CD14-positive monocyte (primary cell): Measurements from ENCODE around the gene PPP2CA. TPM values are rescaled to one million over a fixed set of nuclear protein-coding genes. Genes with fewer than 3 reads are reported as not detected.
A peak's percentile ranks its signal among the peaks of the same experiment; 100 is the strongest.

Experiments
- DNase-seq, 3 donors: peaks; one replicate each; pipeline ENCODE4 v3.0.0-alpha.2; 2011 to 2022
- H2AFZ ChIP-seq: 2 replicates; pipeline ENCODE4 v1.6.0; 2012; ENCODE audit warnings: mild to moderate bottlenecking, low read depth, low read length, inconsistent platforms; ENCODE audit not compliant: insufficient read depth, poor library complexity, severe bottlenecking
- H3K27ac ChIP-seq, 2 donors: 1 replicate in 1 of 2; 2 replicates in 1 of 2; pipeline ENCODE4 v1.5.1; 2012 to 2013; ENCODE audit warnings: low read length in 2 of 2, control low read depth in 1 of 2, inconsistent platforms in 1 of 2, low read depth in 1 of 2, mild to moderate bottlenecking in 1 of 2
- H3K27me3 ChIP-seq, 2 donors: one replicate each; pipeline versions ENCODE4 v1.6.0 to v1.6.1; 2011 to 2013; ENCODE audit warnings: low read length in 2 of 2; ENCODE audit not compliant: control insufficient read depth in 2 of 2, insufficient read depth in 2 of 2
- H3K36me3 ChIP-seq, 2 donors: replicated peaks in 1 of 2; 1 replicate in 1 of 2; 2 replicates in 1 of 2; pipeline versions ENCODE4 v1.5.1 to v1.6.1; 2012 to 2013; ENCODE audit warnings: low read length in 2 of 2, control low read depth in 1 of 2, inconsistent platforms in 1 of 2, mild to moderate bottlenecking in 1 of 2; ENCODE audit not compliant: insufficient read depth in 2 of 2, control insufficient read depth in 1 of 2
- H3K4me1 ChIP-seq, 2 donors: 1 replicate in 1 of 2; 2 replicates in 1 of 2; pipeline versions ENCODE4 v1.5.1 to v1.6.1; 2012 to 2013; ENCODE audit warnings: low read length in 2 of 2, control low read depth in 1 of 2, inconsistent platforms in 1 of 2, mild to moderate bottlenecking in 1 of 2, moderate library complexity in 1 of 2; ENCODE audit not compliant: insufficient read depth in 2 of 2, control insufficient read depth in 1 of 2
- H3K4me2 ChIP-seq: replicated peaks from 2 replicates; pipeline ENCODE3; 2012; ENCODE audit warnings: low read length, moderate library complexity, mild to moderate bottlenecking; ENCODE audit not compliant: poor library complexity, severe bottlenecking; ENCODE audit errors: extremely low read depth
- H3K4me3 ChIP-seq, 3 experiments: fragments of 200-600 bp in 1 of 3; sonication (generic) in 1 of 3; replicated peaks in 1 of 3; 1 replicate in 2 of 3; 2 replicates in 1 of 3; pipeline ENCODE4 v1.5.1; 2011 to 2013; ENCODE audit warnings: low read length in 3 of 3, mild to moderate bottlenecking in 3 of 3, control low read depth in 2 of 3, low read depth in 2 of 3, inconsistent platforms in 1 of 3, moderate library complexity in 1 of 3
- H3K79me2 ChIP-seq: 2 replicates; pipeline ENCODE4 v1.6.0; 2012; ENCODE audit warnings: mild to moderate bottlenecking, control low read depth, inconsistent platforms, low read length, moderate library complexity; ENCODE audit not compliant: insufficient read depth
- H3K9ac ChIP-seq: 2 replicates; pipeline ENCODE4 v1.6.0; 2017; ENCODE audit warnings: low read length, mild to moderate bottlenecking; ENCODE audit not compliant: insufficient read depth, poor library complexity, severe bottlenecking
- H3K9me3 ChIP-seq, 2 donors: replicated peaks in 1 of 2; 1 replicate in 1 of 2; 2 replicates in 1 of 2; pipeline versions ENCODE4 v1.5.1 to v1.6.1; 2012 to 2013; ENCODE audit warnings: low read length in 2 of 2, control low read depth in 1 of 2; ENCODE audit not compliant: control insufficient read depth in 1 of 2, insufficient read depth in 1 of 2
- H4K20me1 ChIP-seq: 2 replicates; pipeline ENCODE4 v1.6.0; 2012; ENCODE audit warnings: mild to moderate bottlenecking, low read length, control low read depth, moderate library complexity; ENCODE audit not compliant: insufficient read depth
- H3K27ac Mint-ChIP-seq, 7 donors: one replicate each; pipeline ENCODE4 v1.8.0; 2020; ENCODE audit warnings: mild to moderate bottlenecking in 7 of 7, mixed read lengths in 7 of 7, moderate library complexity in 6 of 7, inconsistent platforms in 2 of 7
- H3K27me3 Mint-ChIP-seq, 3 donors: one replicate each; pipeline ENCODE4 v1.8.0; 2021 to 2022; ENCODE audit warnings: low read depth in 3 of 3, mild to moderate bottlenecking in 3 of 3, mixed read lengths in 3 of 3, moderate library complexity in 3 of 3, inconsistent platforms in 1 of 3
- H3K36me3 Mint-ChIP-seq, 2 donors: one replicate each; pipeline ENCODE4 v1.8.0; 2020; ENCODE audit warnings: mixed read lengths in 2 of 2, inconsistent platforms in 1 of 2, mild to moderate bottlenecking in 1 of 2
- H3K4me1 Mint-ChIP-seq: one replicate; pipeline ENCODE4 v1.8.0; 2020; ENCODE audit warnings: mild to moderate bottlenecking, mixed read lengths
- H3K4me3 Mint-ChIP-seq, 2 donors: one replicate each; pipeline ENCODE4 v1.8.0; 2020; ENCODE audit warnings: mild to moderate bottlenecking in 2 of 2, mixed read lengths in 2 of 2, moderate library complexity in 1 of 2
- H3K9me3 Mint-ChIP-seq, 7 donors: one replicate each; pipeline ENCODE4 v1.8.0; 2020 to 2022; ENCODE audit warnings: mixed read lengths in 7 of 7, mild to moderate bottlenecking in 6 of 7, moderate library complexity in 6 of 7, inconsistent platforms in 2 of 7
- WGBS: methylation state at CpG from one replicate; pipeline ENCODE4 v1.1.5; 2013; ENCODE audit warnings: missing lambda C conversion rate; ENCODE audit not compliant: insufficient coverage; 5-methylcytosine and 5-hydroxymethylcytosine counted together
- intact Hi-C, 2 donors: fragments of 100-400 bp; cut with micrococcal nuclease; formaldehyde crosslinking; loops; one replicate each; pipeline versions ENCODE4 v1.15.0 to v1.15.1; 2023
- polyA plus RNA-seq, 3 donors: library from polyadenylated mRNA; depleted of rRNA in 1 of 3; unstranded in 2 of 3; stranded (reverse) in 1 of 3; fragments of 300-500 nt in 2 of 3; fragments of >200 nt in 1 of 3; fragmentation: Illumina TruSeq in 2 of 3; gene quantifications; 1 replicate in 2 of 3; 2 replicates in 1 of 3; pipeline ENCODE4 v1.2.3, GENCODE V29; 2012 to 2021
- TF ChIP-seq, protein P1 (sequence below): fragments of 200-600 bp; IDR thresholded peaks from one replicate; pipeline ENCODE4 v1.8.0; 2022; ENCODE audit warnings: antibody characterized with exemption, mild to moderate bottlenecking

The PPP2CA gene
- polyA plus RNA-seq, 3 donors = 82.5 to 245 (median 225) TPM

DNA sequence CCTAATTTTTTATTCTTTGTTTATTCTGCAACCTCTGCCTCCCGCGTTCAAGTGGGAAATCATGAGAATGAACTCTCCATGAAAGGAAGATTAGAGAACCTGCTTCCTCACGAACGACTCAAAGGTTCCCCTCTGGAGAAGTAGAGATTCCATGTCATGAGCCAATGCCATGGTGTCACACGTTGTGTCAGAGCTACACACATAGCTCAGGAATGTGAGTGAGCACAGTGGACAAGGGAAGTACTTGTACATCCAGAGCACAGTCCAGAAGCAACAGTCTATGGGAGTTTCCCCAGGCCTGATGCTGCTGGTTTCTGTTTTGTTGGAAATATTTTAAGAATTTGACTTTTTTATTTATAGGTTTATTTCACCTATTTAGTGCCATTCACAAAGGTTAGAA, 26.8 kb upstream of the PPP2CA start:
- Mint-ChIP-seq H3K4me3 (no peak overlapping the region), H3K27ac (no peak overlapping the region), H3K9me3 (no peaks in the 10 kb centered on the region), H3K36me3 (no peaks in the 10 kb centered on the region), H3K4me1 (peaks cover 30% of the 10 kb centered on the region), H3K27me3 (no peaks in the 10 kb centered on the region)
- Histone ChIP-seq H3K36me3 (no peaks in the 10 kb centered on the region), H4K20me1 (no peaks in the 10 kb centered on the region), H3K4me1 (peaks cover 30 to 32% of the 10 kb centered on the region in 2 donors), H3K27me3 (no peaks in the 10 kb centered on the region), H3K79me2 (no peaks in the 10 kb centered on the region), H3K9ac (no peak overlapping the region), H2AFZ (no peak overlapping the region), H3K27ac (no peak overlapping the region), H3K9me3 (no peaks in the 10 kb centered on the region), H3K4me2 (no peak overlapping the region), H3K4me3 (no peak overlapping the region)
- TF ChIP-seq, protein P1, sequence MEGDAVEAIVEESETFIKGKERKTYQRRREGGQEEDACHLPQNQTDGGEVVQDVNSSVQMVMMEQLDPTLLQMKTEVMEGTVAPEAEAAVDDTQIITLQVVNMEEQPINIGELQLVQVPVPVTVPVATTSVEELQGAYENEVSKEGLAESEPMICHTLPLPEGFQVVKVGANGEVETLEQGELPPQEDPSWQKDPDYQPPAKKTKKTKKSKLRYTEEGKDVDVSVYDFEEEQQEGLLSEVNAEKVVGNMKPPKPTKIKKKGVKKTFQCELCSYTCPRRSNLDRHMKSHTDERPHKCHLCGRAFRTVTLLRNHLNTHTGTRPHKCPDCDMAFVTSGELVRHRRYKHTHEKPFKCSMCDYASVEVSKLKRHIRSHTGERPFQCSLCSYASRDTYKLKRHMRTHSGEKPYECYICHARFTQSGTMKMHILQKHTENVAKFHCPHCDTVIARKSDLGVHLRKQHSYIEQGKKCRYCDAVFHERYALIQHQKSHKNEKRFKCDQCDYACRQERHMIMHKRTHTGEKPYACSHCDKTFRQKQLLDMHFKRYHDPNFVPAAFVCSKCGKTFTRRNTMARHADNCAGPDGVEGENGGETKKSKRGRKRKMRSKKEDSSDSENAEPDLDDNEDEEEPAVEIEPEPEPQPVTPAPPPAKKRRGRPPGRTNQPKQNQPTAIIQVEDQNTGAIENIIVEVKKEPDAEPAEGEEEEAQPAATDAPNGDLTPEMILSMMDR = no peak
- DNase-seq = peak in 1 of 3 donors; percentile 61
- WGBS = 57% methylated on average over 3 of the region's 5 CpGs
- intact Hi-C loops = no loop called here

DNA sequence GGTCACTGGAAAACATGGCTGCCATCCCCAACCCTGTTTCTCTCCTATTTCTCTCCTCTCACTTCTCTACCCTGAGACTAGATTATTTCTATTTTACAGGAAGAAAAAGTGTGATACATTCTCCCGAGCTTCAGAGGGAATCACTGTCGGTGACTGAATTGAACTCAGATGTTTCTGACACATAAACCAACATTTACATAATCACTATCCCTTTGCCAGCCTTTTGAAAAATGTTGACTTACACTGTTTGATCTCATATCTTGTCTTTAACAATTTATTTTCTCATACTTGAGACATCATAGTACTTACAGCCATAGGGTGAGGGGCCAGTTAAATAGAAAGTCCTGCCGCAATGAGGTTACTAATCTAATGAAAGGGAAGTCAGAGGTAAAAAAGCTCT, 25.1 kb upstream of the PPP2CA start:
- H3K4me2 ChIP-seq = no peak overlapping the region
- H3K27me3 Mint-ChIP-seq = no peaks in the 10 kb centered on the region
- H3K9me3 Mint-ChIP-seq = no peaks in the 10 kb centered on the region
- H3K4me1 Mint-ChIP-seq = peaks cover 37% of the 10 kb centered on the region
- H3K36me3 Mint-ChIP-seq = no peaks in the 10 kb centered on the region
- no peaks in the 10 kb centered on the region for H4K20me1 ChIP-seq
- H3K27ac ChIP-seq = peak overlapping the region in 1 of 2 donors; percentile 69
- H3K9me3 ChIP-seq = no peaks in the 10 kb centered on the region
- H3K27me3 ChIP-seq = no peaks in the 10 kb centered on the region
- H3K4me1 ChIP-seq = peaks cover 35 to 40% of the 10 kb centered on the region in 2 donors
- intact Hi-C loops = no loop called here
- no peak overlapping the region for H3K4me3 Mint-ChIP-seq
- H3K4me3 ChIP-seq = no peak overlapping the region
- H3K79me2 ChIP-seq = no peaks in the 10 kb centered on the region
- peak overlapping the region; percentile 37 to 96 (median 85) for H3K27ac Mint-ChIP-seq
- no peaks in the 10 kb centered on the region for H3K36me3 ChIP-seq
- H2AFZ ChIP-seq = no peak overlapping the region
- DNase-seq = no peak
- H3K9ac ChIP-seq = no peak overlapping the region
- TF ChIP-seq, protein P1 = no peak
- WGBS = no CpG with 5 or more reads among the region's 3 CpGs
